Loucy (cell line): Measurements from ENCODE around the gene CHI3L1.

ENCODE experiments used
- H2AFZ ChIP-seq: fragments of 200-600 bp; sonication (generic); 2 replicates; pipeline ENCODE4 v1.6.0; 2016; ENCODE audit warnings: antibody characterized with exemption, mild to moderate bottlenecking, low read length, moderate library complexity
- H3F3A ChIP-seq: fragments of 200-600 bp; 2 replicates; pipeline ENCODE4 v1.6.0; 2016; ENCODE audit warnings: antibody characterized with exemption, low read depth, mild to moderate bottlenecking
- H3K27me3 ChIP-seq: fragments of 200-600 bp; sonication (generic); 2 replicates; pipeline ENCODE4 v1.6.1; 2014; ENCODE audit warnings: low read length, mild to moderate bottlenecking; ENCODE audit not compliant: insufficient read depth, poor library complexity, severe bottlenecking
- H3K36me3 ChIP-seq: fragments of 200-600 bp; sonication (generic); 2 replicates; pipeline ENCODE4 v1.6.1; 2016; ENCODE audit warnings: low read length; ENCODE audit not compliant: insufficient read depth
- H3K4me1 ChIP-seq: fragments of 200-600 bp; sonication (generic); 2 replicates; pipeline ENCODE4 v1.5.1; 2014; ENCODE audit warnings: low read length, mild to moderate bottlenecking; ENCODE audit not compliant: insufficient read depth, poor library complexity, severe bottlenecking
- H3K4me2 ChIP-seq: fragments of 200-600 bp; sonication (generic); 2 replicates; pipeline ENCODE4 v1.6.0; 2014; ENCODE audit warnings: antibody characterized with exemption, low read length, low read depth, mild to moderate bottlenecking; ENCODE audit not compliant: poor library complexity, severe bottlenecking
- H3K4me3 ChIP-seq: fragments of 200-600 bp; sonication (generic); 2 replicates; pipeline ENCODE4 v1.5.1; 2014; ENCODE audit warnings: low read length, mild to moderate bottlenecking, mixed read lengths; ENCODE audit not compliant: poor library complexity, severe bottlenecking
- H3K79me2 ChIP-seq: fragments of 200-600 bp; sonication (generic); 2 replicates; pipeline ENCODE4 v1.6.1; 2014; ENCODE audit warnings: low read length; ENCODE audit not compliant: insufficient read depth
- H3K9ac ChIP-seq: fragments of 200-600 bp; sonication (generic); 2 replicates; pipeline ENCODE4 v1.6.0; 2014; ENCODE audit warnings: mild to moderate bottlenecking, low read depth, low read length, moderate library complexity; ENCODE audit not compliant: poor library complexity, severe bottlenecking
- H3K9me2 ChIP-seq: fragments of 200-600 bp; sonication (generic); replicated peaks from 2 replicates; pipeline ENCODE4 v1.6.1; 2016; ENCODE audit warnings: low read depth, low read length, mixed read lengths
- H3K9me3 ChIP-seq: fragments of 200-600 bp; sonication (generic); 2 replicates; pipeline ENCODE4 v1.6.1; 2014; ENCODE audit warnings: mild to moderate bottlenecking, antibody characterized with exemption, low read length, low read depth; ENCODE audit not compliant: insufficient read depth
- H4K20me1 ChIP-seq: fragments of 200-600 bp; sonication (generic); 2 replicates; pipeline ENCODE4 v1.6.0; 2014; ENCODE audit warnings: antibody characterized with exemption, low read length, mild to moderate bottlenecking; ENCODE audit not compliant: insufficient read depth, poor library complexity, severe bottlenecking
- EZH2phosphoT487 ChIP-seq: fragments of 200-600 bp; IDR thresholded peaks from 2 replicates; pipeline ENCODE4 v1.6.1; 2018; ENCODE audit warnings: antibody characterized with exemption, mild to moderate bottlenecking, moderate library complexity, borderline replicate concordance
- TF ChIP-seq, protein P1 (sequence below): fragments of 200-600 bp; sonication (generic); conservative IDR thresholded peaks from 2 replicates; pipeline ENCODE4 v1.5.1; 2014; ENCODE audit warnings: mild to moderate bottlenecking, antibody characterized with exemption, low read length

Gene CHI3L1

DNA sequence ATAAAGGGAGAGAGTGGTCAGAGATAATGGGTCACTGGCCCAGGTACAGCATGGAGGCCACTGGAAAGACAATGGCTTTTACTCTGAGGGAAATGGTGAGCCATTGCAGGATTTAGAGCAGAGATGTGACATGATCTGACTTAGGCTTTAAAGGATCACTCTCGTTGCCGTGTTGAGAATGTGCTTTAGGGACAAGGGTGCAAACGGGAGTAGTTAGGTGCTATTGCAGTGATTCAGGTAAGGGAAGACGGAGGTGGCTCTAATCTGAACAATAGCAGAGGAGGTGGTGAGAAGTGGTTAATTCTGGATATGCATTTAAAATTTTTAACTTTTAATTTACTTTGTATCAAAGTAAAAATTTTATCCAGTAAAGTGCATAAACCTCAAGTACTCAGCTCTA is 49.2 kb downstream of the CHI3L1 start:
- no peaks in the 10 kb centered on the region for H3K9me2 ChIP-seq
- no peak overlapping the region for H3K4me2 ChIP-seq
- no peak overlapping the region for H2AFZ ChIP-seq
- H4K20me1 ChIP-seq: no peaks in the 10 kb centered on the region
- no peaks in the 10 kb centered on the region for H3K9me3 ChIP-seq
- H3K4me1 ChIP-seq: peaks cover 14% of the 10 kb centered on the region
- no peak overlapping the region for H3K9ac ChIP-seq
- no peaks in the 10 kb centered on the region for H3K36me3 ChIP-seq
- TF ChIP-seq, protein P1, sequence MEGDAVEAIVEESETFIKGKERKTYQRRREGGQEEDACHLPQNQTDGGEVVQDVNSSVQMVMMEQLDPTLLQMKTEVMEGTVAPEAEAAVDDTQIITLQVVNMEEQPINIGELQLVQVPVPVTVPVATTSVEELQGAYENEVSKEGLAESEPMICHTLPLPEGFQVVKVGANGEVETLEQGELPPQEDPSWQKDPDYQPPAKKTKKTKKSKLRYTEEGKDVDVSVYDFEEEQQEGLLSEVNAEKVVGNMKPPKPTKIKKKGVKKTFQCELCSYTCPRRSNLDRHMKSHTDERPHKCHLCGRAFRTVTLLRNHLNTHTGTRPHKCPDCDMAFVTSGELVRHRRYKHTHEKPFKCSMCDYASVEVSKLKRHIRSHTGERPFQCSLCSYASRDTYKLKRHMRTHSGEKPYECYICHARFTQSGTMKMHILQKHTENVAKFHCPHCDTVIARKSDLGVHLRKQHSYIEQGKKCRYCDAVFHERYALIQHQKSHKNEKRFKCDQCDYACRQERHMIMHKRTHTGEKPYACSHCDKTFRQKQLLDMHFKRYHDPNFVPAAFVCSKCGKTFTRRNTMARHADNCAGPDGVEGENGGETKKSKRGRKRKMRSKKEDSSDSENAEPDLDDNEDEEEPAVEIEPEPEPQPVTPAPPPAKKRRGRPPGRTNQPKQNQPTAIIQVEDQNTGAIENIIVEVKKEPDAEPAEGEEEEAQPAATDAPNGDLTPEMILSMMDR: no peak
- no peak for TF ChIP-seq EZH2phosphoT487
- no peaks in the 10 kb centered on the region for H3K79me2 ChIP-seq
- H3F3A ChIP-seq: no peaks in the 10 kb centered on the region
- no peaks in the 10 kb centered on the region for H3K27me3 ChIP-seq
- H3K4me3 ChIP-seq: no peak overlapping the region

DNA sequence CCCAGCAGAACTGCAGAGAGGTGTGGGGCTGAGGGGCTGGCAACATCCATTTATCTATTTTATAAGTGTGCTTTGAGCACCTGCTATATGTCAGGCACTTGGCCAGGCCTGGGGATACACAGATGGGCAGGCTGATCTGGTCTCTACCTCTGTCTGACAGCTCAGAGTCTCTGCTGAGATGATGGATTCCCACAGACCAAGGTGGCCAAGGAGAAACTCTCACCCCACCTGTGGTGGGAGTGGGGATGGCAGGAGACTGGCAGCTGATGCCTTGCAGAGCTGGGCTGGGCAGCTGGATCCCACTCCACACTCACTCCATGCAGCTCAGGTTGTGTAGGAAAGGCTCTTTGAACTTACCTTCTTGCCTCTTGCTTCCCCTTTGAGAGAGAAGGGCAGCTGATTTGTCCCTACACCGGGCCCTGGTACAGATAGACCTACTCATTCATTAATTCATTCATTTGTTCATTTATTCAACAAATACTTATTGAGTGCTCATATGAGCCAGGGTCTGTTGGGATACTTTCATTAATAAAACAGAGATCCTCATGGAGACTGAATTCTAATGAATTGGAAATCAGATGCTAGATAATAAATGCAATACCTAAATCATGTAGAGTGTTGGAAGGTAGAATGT is 50.0 kb downstream of the CHI3L1 start:
- Histone ChIP-seq H4K20me1 (no peaks in the 10 kb centered on the region), H3K9me3 (no peaks in the 10 kb centered on the region), H3K9me2 (no peaks in the 10 kb centered on the region), H3K27me3 (no peaks in the 10 kb centered on the region), H3F3A (no peaks in the 10 kb centered on the region), H3K4me2 (peak overlapping the region; percentile 64), H3K4me1 (peaks cover 14% of the 10 kb centered on the region), H3K4me3 (peak overlapping the region; percentile 30), H2AFZ (no peak overlapping the region), H3K36me3 (no peaks in the 10 kb centered on the region), H3K9ac (peak overlapping the region; percentile 3), H3K79me2 (no peaks in the 10 kb centered on the region)
- TF ChIP-seq EZH2phosphoT487: no peak
- TF ChIP-seq, protein P1: peak; percentile 30; the same call in 1 of the 2 replicates

- Histone ChIP-seq H3K79me2 (no peaks in the 10 kb centered on the region), H3K4me3 (peak overlapping the region; percentile 30), H3F3A (no peaks in the 10 kb centered on the region), H3K36me3 (no peaks in the 10 kb centered on the region), H3K9me2 (no peaks in the 10 kb centered on the region), H3K4me2 (peak overlapping the region; percentile 64), H3K9ac (peak overlapping the region; percentile 3), H3K4me1 (peaks cover 14% of the 10 kb centered on the region), H3K9me3 (no peaks in the 10 kb centered on the region), H3K27me3 (no peaks in the 10 kb centered on the region), H2AFZ (peak overlapping the region; percentile 74; the same call in 1 of the 2 replicates), H4K20me1 (no peaks in the 10 kb centered on the region)
- TF ChIP-seq, protein P1: no peak
- TF ChIP-seq EZH2phosphoT487: no peak
Observed at GRCh38 chr1:203135636-203136305, 50.7 kb downstream of the CHI3L1 start.
